ENCODE data around the gene CDK8.
A peak's percentile ranks its signal among the peaks of the same experiment; 100 is the strongest.
"Not testable (repeated sequence)": the region's sequence is repeated elsewhere in the genome, so short reads cannot be mapped to it uniquely, and the experiment has no call there.

Gene CDK8

DNA sequence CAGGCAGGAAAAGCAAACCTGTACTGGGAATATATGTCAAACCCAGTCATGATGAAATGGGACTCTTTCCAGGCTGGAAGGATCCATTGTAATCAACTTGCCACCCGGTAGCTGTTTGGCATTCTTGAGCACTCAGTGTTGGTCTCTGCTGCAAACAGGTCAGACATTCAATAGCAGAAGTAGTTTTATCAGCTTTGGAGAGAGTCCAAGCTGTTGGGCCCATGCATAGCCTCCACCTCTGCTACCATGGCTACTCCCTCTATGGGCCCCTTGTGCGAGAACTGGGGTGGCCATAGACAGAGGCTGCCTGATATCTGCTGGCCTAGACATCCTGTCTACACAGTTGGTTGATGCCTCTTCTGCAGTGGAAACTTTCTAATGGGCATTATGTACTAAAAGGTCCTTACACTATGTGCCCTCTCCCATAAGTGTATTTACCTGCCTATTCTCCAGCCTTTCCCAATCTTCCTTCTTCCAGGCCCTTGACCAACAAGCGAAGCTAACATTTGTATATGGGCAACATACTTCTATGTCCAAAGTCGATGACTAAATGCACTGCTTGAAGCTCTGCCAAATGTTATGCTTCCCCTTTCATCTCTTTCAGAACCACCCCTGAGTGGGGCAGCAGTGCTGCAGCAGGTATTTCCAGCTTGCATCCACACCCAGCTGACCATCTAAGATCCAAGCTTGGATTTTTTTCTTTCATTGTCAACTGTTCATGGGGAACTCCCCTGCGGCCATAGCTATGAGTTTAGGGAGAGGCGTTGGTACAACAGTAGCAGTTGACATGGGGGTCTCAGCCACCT lies 26.6 kb upstream of the CDK8 start:
- H3K9ac ChIP-seq (ENCODE audit: low read depth, low read length) = no peak overlapping the region
- H3K36me3 ChIP-seq (ENCODE audit: insufficient read depth, low read depth, low read length) = no peaks in the 10 kb centered on the region
- H3K27me3 ChIP-seq (ENCODE audit: insufficient read depth, low read length) = peaks cover 7% of the 10 kb centered on the region; the same call in 1 of the 2 replicates
- H3K4me3 ChIP-seq (ENCODE audit: low read length) = no peak overlapping the region
- no peaks in the 10 kb centered on the region for H3K9me3 ChIP-seq (ENCODE audit: insufficient read depth, low read depth, low read length)
- no peak overlapping the region for H3K27ac ChIP-seq (ENCODE audit: low read length)
- H3K4me1 ChIP-seq (ENCODE audit: insufficient read depth, low read length) = no peaks in the 10 kb centered on the region

DNA sequence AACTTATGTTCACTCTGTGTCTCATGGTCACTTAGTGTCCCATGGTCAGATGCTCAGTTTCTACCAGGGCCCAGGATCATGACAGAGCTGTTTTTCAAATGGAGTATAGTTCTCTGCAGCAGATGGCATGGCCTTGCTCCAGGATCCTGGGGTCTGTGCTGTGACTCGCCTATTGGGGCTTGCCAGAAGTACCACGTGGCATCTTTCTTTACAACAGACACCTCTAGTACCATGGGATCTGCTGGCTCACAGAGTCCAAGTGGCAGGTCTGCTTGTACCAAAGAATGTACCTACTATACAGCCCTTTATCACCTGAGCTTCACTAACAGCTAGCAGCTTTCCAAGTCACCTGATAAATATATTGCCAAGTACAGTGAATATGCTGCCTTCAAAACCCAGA lies 25.8 kb upstream of the CDK8 start:
- Histone ChIP-seq H3K36me3 (ENCODE audit: insufficient read depth, low read depth, low read length) (no peaks in the 10 kb centered on the region), H3K9me3 (ENCODE audit: insufficient read depth, low read depth, low read length) (no peaks in the 10 kb centered on the region), H3K4me3 (ENCODE audit: low read length) (no peak overlapping the region), H3K27ac (ENCODE audit: low read length) (no peak overlapping the region), H3K4me1 (ENCODE audit: insufficient read depth, low read length) (no peaks in the 10 kb centered on the region), H3K27me3 (ENCODE audit: insufficient read depth, low read length) (peaks cover 7% of the 10 kb centered on the region; the same call in 1 of the 2 replicates), H3K9ac (ENCODE audit: low read depth, low read length) (no peak overlapping the region)

DNA sequence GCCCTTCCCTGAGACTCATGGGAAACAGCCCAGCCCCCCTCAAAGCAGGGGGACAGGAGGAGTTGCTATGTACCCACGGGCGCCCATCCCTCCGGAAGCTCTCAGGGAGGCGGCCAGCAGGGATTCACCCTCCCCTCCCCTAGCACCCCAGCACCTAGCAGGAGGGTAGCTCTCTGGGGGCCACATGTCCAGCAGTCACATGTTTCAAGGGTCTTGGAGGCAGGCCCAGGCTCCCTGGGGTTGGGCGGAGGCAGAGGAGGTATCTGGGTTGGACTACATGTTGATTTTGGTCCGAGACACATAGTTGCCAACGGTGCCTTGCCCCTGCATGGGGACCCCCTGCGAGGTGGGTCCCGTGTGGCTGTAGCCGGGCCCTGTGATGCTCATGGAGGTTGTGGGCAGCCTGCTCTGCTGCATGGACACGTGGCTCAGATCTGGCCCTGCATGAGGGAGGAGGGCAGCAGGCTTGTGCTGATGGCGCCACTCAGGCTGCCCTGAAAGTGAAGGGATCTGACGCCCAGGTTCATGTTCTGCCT lies 24.8 kb upstream of the CDK8 start:
- H3K36me3 ChIP-seq (ENCODE audit: insufficient read depth, low read depth, low read length) = no peaks in the 10 kb centered on the region
- H3K4me1 ChIP-seq (ENCODE audit: insufficient read depth, low read length) = no peaks in the 10 kb centered on the region
- H3K9me3 ChIP-seq (ENCODE audit: insufficient read depth, low read depth, low read length) = no peaks in the 10 kb centered on the region
- no peak overlapping the region for H3K27ac ChIP-seq (ENCODE audit: low read length)
- no peak overlapping the region for H3K4me3 ChIP-seq (ENCODE audit: low read length)
- no peaks in the 10 kb centered on the region; the same call in 1 of the 2 replicates for H3K27me3 ChIP-seq (ENCODE audit: insufficient read depth, low read length)
- H3K9ac ChIP-seq (ENCODE audit: low read depth, low read length) = no peak overlapping the region

DNA sequence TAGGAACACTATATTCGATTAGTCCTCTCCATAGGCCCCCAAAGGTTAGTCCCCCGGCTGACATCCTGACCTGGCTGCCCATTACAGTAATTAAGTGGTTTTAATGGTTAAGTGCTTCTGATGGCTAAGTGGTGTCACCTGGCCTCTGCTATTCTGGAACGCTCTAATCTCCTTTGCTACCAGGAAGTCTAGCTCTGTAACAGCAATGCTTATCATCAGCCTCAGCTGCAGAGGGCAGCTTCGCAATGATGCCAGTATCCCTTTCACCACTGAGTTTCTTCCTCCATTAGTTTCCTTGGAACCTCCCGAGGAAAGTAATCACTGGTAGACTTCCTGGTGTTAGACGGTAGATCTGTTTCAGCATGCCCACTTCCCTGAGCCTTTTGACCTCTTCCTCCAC lies 23.2 kb upstream of the CDK8 start:
- Histone ChIP-seq H3K4me1 (ENCODE audit: insufficient read depth, low read length) (no peaks in the 10 kb centered on the region), H3K36me3 (ENCODE audit: insufficient read depth, low read depth, low read length) (no peaks in the 10 kb centered on the region), H3K27ac (ENCODE audit: low read length) (no peak overlapping the region), H3K9ac (ENCODE audit: low read depth, low read length) (no peak overlapping the region), H3K4me3 (ENCODE audit: low read length) (no peak overlapping the region), H3K27me3 (ENCODE audit: insufficient read depth, low read length) (no peaks in the 10 kb centered on the region; the same call in 1 of the 2 replicates), H3K9me3 (ENCODE audit: insufficient read depth, low read depth, low read length) (no peaks in the 10 kb centered on the region)

DNA sequence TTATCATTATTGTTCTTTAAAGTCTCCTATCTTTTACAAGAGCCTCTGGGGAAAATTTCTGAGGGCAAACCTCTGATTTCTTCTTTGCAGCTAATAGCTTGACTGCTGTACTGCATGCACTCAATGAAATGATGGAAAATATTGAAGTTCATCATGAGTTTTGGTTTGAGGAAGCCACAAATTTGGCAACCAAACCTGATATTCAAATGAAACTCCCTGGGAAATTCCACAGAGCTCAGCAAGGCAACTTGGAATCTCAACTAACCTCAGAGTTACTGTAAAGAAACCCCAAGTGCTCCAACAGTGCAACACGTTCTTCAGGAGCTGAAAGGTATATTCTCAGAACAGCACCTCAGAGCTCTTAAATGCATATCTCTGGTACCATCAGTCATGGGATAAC lies 17.6 kb upstream of the CDK8 start:
- Histone ChIP-seq H3K4me3 (ENCODE audit: low read length) (no peak overlapping the region), H3K27me3 (ENCODE audit: insufficient read depth, low read length) (no peaks in the 10 kb centered on the region), H3K9me3 (ENCODE audit: insufficient read depth, low read depth, low read length) (no peaks in the 10 kb centered on the region), H3K4me1 (ENCODE audit: insufficient read depth, low read length) (no peaks in the 10 kb centered on the region), H3K9ac (ENCODE audit: low read depth, low read length) (no peak overlapping the region), H3K27ac (ENCODE audit: low read length) (no peak overlapping the region), H3K36me3 (ENCODE audit: insufficient read depth, low read depth, low read length) (no peaks in the 10 kb centered on the region)

DNA sequence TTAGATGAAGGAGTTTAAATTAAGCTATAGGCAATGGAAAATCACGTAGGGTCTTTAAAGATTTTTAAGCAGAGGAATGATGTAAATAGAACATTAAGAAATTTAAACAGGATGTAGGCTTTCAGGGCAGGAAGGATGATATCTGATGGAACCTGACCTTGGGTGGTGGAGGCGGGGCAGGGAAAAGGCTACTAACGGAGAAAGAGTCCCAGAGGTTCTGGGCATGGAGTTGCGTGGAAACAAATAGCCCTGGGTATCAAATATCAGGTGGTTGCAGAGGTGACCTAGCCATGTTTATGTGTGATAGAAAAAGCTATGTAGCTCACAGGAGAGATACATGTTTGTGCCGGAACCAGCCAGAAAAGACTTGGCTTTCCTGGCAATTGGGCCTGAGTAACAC lies 7.8 kb upstream of the CDK8 start:
- no peak overlapping the region for H3K4me3 ChIP-seq (ENCODE audit: low read length)
- H3K27me3 ChIP-seq (ENCODE audit: insufficient read depth, low read length) = peaks cover 14% of the 10 kb centered on the region
- H3K9ac ChIP-seq (ENCODE audit: low read depth, low read length) = no peak overlapping the region
- H3K36me3 ChIP-seq (ENCODE audit: insufficient read depth, low read depth, low read length) = no peaks in the 10 kb centered on the region
- no peak overlapping the region for H3K27ac ChIP-seq (ENCODE audit: low read length)
- peaks cover 5% of the 10 kb centered on the region for H3K9me3 ChIP-seq (ENCODE audit: insufficient read depth, low read depth, low read length)
- no peaks in the 10 kb centered on the region for H3K4me1 ChIP-seq (ENCODE audit: insufficient read depth, low read length)

DNA sequence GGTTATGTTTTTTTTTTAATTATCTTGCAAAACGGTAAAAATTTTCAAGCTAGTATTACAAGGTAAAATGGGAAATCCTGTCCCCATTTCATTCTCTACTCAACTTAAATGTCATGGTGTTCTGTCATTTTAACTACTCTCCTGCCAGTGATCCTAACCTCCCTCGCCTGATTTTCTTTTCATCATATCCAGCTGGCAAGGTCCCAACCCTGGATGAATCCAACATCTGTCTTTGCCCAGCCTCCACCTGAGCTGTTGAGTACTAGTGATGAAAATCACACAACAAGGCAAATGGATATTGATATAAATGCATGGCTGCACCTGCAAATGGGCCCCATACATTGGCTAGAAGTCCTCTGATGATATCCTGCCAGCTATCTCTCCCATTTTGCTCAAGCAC lies 6.9 kb upstream of the CDK8 start:
- Histone ChIP-seq H3K9ac (ENCODE audit: low read depth, low read length) (no peak overlapping the region), H3K4me3 (ENCODE audit: low read length) (no peak overlapping the region), H3K27ac (ENCODE audit: low read length) (no peak overlapping the region), H3K9me3 (ENCODE audit: insufficient read depth, low read depth, low read length) (peaks cover 5% of the 10 kb centered on the region), H3K4me1 (ENCODE audit: insufficient read depth, low read length) (no peaks in the 10 kb centered on the region), H3K36me3 (ENCODE audit: insufficient read depth, low read depth, low read length) (no peaks in the 10 kb centered on the region), H3K27me3 (ENCODE audit: insufficient read depth, low read length) (peaks cover 14% of the 10 kb centered on the region)

DNA sequence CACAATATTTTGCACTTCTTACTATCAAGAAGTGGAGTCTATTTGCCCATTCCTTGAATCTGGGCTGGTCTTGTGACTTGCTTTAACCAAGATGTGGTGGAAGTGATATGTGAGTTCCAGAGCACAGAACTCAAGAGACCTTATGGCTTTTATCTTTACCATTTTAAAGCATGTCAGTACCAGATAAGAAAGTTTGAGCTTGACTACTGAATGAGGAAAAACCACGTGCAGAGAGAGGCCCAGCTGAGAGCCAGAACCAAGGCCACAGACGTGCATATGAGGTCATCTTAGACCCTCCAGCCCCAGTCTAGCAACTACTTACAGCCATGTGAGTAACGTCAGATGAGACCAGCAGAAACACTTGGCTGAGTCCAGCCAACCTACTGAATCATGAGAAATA lies 6.3 kb upstream of the CDK8 start:
- H3K4me3 ChIP-seq (ENCODE audit: low read length) = no peak overlapping the region
- H3K27me3 ChIP-seq (ENCODE audit: insufficient read depth, low read length) = peaks cover 14% of the 10 kb centered on the region
- no peaks in the 10 kb centered on the region for H3K4me1 ChIP-seq (ENCODE audit: insufficient read depth, low read length)
- H3K9ac ChIP-seq (ENCODE audit: low read depth, low read length) = no peak overlapping the region
- no peak overlapping the region for H3K27ac ChIP-seq (ENCODE audit: low read length)
- peaks cover 3% of the 10 kb centered on the region for H3K9me3 ChIP-seq (ENCODE audit: insufficient read depth, low read depth, low read length)
- no peaks in the 10 kb centered on the region for H3K36me3 ChIP-seq (ENCODE audit: insufficient read depth, low read depth, low read length)

DNA sequence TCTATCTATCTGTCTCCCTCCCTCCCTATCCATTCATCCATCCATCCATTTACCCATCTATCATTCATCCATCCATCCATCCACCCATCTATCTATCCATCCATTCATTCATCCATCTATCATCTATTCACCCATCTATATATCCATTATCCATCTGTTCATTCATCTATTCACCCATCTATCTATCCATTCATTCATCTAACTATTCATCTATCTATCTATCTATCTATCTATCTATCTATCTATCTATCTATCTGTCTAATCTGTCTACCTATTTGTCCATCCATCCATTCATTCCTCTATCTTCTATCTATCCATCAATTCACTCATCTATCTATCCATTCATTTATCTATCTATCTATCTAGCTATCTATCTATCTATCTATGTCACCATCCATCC lies 4.4 kb upstream of the CDK8 start:
- Histone ChIP-seq H3K4me1 (ENCODE audit: insufficient read depth, low read length) (no peaks in the 10 kb centered on the region), H3K27me3 (ENCODE audit: insufficient read depth, low read length) (peaks cover 14% of the 10 kb centered on the region), H3K9me3 (ENCODE audit: insufficient read depth, low read depth, low read length) (no peaks in the 10 kb centered on the region), H3K9ac (ENCODE audit: low read depth, low read length) (no peak overlapping the region), H3K27ac (ENCODE audit: low read length) (no peak overlapping the region), H3K36me3 (ENCODE audit: insufficient read depth, low read depth, low read length) (no peaks in the 10 kb centered on the region), H3K4me3 (ENCODE audit: low read length) (no peak overlapping the region)

DNA sequence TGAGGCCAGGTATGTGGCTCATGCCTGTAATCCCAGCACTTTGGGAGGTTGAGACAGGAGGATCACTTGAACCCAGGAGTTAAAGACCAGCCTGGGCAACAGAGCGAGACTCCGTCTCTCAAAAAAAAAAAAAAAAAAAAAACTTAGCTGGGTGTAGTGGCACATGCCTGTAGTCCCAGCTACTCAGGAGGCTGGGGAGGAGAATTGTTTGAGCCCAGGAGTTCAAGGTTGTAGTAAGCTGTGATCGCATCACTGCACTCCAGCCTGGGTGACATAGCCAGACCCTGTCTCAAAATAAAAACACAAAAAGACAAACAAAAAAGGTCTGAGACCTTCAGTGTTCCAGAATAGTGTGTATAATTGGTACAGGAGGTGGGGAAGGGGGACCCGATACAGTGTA lies 1.9 kb upstream of the CDK8 start:
- not testable (repeated sequence) for H3K9ac ChIP-seq (ENCODE audit: low read depth, low read length); H3K27ac ChIP-seq (ENCODE audit: low read length); H3K4me3 ChIP-seq (ENCODE audit: low read length); H3K36me3 ChIP-seq (ENCODE audit: insufficient read depth, low read depth, low read length); H3K9me3 ChIP-seq (ENCODE audit: insufficient read depth, low read depth, low read length)
- Histone ChIP-seq H3K27me3 (ENCODE audit: insufficient read depth, low read length) (peaks cover 14% of the 10 kb centered on the region), H3K4me1 (ENCODE audit: insufficient read depth, low read length) (peaks cover 17% of the 10 kb centered on the region; the same call in 1 of the 2 replicates)

DNA sequence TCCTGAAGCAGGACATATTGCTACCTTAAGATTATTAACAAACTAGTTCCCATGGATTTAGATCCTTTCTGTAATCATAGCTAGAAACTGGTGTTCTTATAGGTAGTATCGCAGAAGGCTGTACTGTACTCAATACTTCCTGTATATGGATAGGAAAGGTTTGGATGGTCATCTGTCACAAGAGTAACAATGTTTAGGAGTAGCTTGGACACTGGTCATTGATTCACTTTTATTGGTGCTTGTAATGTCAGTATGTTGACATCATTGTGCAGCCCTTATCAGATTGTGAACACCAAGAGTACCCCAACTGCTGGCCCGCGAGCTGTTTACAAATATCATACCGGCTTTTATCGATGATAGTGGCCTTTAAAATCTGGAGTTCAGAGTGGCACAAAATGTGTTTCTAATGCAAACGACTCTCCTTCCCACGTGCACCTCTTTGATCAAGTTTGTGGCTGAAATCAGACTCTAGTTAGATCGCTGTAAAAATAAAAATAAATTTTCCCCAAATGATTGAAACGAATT lies 605 bp upstream of the CDK8 start:
- H3K27me3 ChIP-seq (ENCODE audit: insufficient read depth, low read length) = peaks cover 9% of the 10 kb centered on the region
- H3K9me3 ChIP-seq (ENCODE audit: insufficient read depth, low read depth, low read length) = no peaks in the 10 kb centered on the region
- H3K27ac ChIP-seq (ENCODE audit: low read length) = peak overlapping the region; percentile 83
- H3K4me3 ChIP-seq (ENCODE audit: low read length) = peak overlapping the region; percentile 97
- peak overlapping the region; percentile 93; the same call in 1 of the 2 replicates for H3K9ac ChIP-seq (ENCODE audit: low read depth, low read length)
- no peaks in the 10 kb centered on the region for H3K36me3 ChIP-seq (ENCODE audit: insufficient read depth, low read depth, low read length)
- peaks cover 20% of the 10 kb centered on the region; the same call in 1 of the 2 replicates for H3K4me1 ChIP-seq (ENCODE audit: insufficient read depth, low read length)

DNA sequence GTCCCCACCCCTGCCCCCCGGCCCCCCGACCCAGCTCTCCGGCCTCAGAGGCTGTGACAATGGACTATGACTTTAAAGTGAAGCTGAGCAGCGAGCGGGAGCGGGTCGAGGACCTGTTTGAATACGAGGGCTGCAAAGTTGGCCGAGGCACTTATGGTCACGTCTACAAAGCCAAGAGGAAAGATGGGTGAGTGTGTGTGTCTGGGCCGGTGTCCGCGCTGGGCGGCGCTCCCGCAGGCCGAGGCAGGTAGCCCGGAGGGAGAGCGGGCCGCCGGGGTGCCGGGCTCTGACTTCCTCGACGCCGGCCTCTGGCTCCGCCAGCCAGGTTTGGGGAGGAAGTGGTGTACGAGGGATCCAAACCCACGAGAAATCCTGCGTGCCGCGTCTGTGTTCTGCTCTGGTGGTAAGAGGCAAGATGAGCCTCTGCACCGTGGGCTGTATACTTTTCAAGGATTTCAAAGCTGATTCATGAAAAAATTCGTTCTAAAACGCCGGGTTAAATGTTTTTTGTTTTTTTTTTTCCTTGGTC lies 718 bp downstream of the CDK8 start:
- peak overlapping the region; percentile 97 for H3K4me3 ChIP-seq (ENCODE audit: low read length)
- peaks cover 20% of the 10 kb centered on the region; the same call in 1 of the 2 replicates for H3K4me1 ChIP-seq (ENCODE audit: insufficient read depth, low read length)

More for the DNA sequence above, 718 bp downstream of the CDK8 start:
- no peak overlapping the region for H3K27ac ChIP-seq (ENCODE audit: low read length)
- H3K36me3 ChIP-seq (ENCODE audit: insufficient read depth, low read depth, low read length) = no peaks in the 10 kb centered on the region
- peaks cover 9% of the 10 kb centered on the region for H3K27me3 ChIP-seq (ENCODE audit: insufficient read depth, low read length)
- H3K9me3 ChIP-seq (ENCODE audit: insufficient read depth, low read depth, low read length) = no peaks in the 10 kb centered on the region
- H3K9ac ChIP-seq (ENCODE audit: low read depth, low read length) = peak overlapping the region; percentile 93

All from iPS-20b (cell line).